Mucosa of descending colon (tissue), 3 donors: Measurements from ENCODE around the gene GSTA2. TPM values are rescaled to one million over a fixed set of nuclear protein-coding genes. Genes with fewer than 3 reads are reported as not detected.
"Not testable (repeated sequence)": the region's sequence is repeated elsewhere in the genome, so short reads cannot be mapped to it uniquely, and the experiment has no call there.

ENCODE experiments used
- ATAC-seq: fragments of 200-7000 bp; cut with Tn5 transposase; one replicate; pipeline ENCODE4 v1.9.1; 2020; ENCODE audit warnings: mild to moderate bottlenecking, moderate library complexity
- DNase-seq, 3 donors: peaks; one replicate each; pipeline ENCODE4 v3.0.0-alpha.2; 2020
- H3K36me3 ChIP-seq: fragments of 200-600 bp; one replicate; pipeline ENCODE4 v1.8.0; 2021; ENCODE audit warnings: low read depth, mild to moderate bottlenecking
- H3K4me1 ChIP-seq: fragments of 200-600 bp; one replicate; pipeline ENCODE4 v1.8.0; 2021; ENCODE audit warnings: low read depth, mild to moderate bottlenecking
- H3K4me3 ChIP-seq: fragments of 200-600 bp; one replicate; pipeline ENCODE4 v1.8.0; 2021; ENCODE audit warnings: mild to moderate bottlenecking
- H3K9me3 ChIP-seq: fragments of 200-600 bp; one replicate; pipeline ENCODE4 v1.8.0; 2021; ENCODE audit warnings: mild to moderate bottlenecking
- CTCF ChIP-seq: fragments of 200-600 bp; IDR thresholded peaks from one replicate; pipeline ENCODE4 v1.8.0; 2022; ENCODE audit warnings: antibody characterized with exemption, mild to moderate bottlenecking
- intact Hi-C, 2 donors: fragments of 100-400 bp; cut with DNase I in 1 of 2; cut with micrococcal nuclease in 1 of 2; formaldehyde crosslinking; loops; one replicate each; pipeline versions ENCODE4 v1.11.0 to v1.11.1; 2022; cut with DNase I, micrococcal nuclease
- total RNA-seq, 3 donors: library from RNA; stranded (reverse); fragmentation: NEBNext Ultra II Directional in 2 of 3; extraction: Animal tissue kit (Norgen Biotek cat#: 25700) in 2 of 3; gene quantifications; one replicate each; pipeline versions ENCODE4 v1.2.1 to v1.2.4, GENCODE V29; 2021 to 2023
- donor health status: DM: no; HTN: no; CAD: no; lungs with moderate emphysema.
- donor health status: DM: no; HTN: no; CAD: no.
- donor health status: DM: no; HTN: yes; CAD: no.

The GSTA2 gene
- total RNA-seq, 3 donors from 2014 or later: 0.27 to 0.29 TPM; not detected in 1

DNA sequence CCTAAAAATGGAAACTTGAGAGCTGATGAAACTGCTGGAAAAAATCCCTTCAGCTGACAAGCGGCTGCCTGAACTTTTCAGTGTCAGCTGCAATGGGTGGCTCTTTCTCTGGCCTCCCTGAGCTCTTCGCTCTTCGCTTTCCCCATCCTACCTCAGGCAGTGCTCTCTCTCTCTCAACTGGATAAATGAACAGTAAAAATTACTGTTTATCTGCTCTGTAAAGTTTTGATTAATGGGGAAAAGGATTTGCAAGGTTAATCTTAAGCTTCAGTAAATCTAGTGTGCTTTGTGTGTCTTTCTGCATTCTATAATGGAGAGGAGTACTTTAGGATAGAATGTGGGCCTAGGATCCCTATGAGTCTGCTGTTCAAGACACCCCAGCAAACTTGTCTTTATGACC lies 57.3 kb downstream of the GSTA2 start:
- intact Hi-C loops: no loop called here
- no peaks in the 10 kb centered on the region for H3K4me1 ChIP-seq
- no peak for ATAC-seq
- no peak for TF ChIP-seq CTCF
- DNase-seq: no peak
- no peaks in the 10 kb centered on the region for H3K9me3 ChIP-seq
- no peaks in the 10 kb centered on the region for H3K36me3 ChIP-seq
- H3K4me3 ChIP-seq: no peak overlapping the region

DNA sequence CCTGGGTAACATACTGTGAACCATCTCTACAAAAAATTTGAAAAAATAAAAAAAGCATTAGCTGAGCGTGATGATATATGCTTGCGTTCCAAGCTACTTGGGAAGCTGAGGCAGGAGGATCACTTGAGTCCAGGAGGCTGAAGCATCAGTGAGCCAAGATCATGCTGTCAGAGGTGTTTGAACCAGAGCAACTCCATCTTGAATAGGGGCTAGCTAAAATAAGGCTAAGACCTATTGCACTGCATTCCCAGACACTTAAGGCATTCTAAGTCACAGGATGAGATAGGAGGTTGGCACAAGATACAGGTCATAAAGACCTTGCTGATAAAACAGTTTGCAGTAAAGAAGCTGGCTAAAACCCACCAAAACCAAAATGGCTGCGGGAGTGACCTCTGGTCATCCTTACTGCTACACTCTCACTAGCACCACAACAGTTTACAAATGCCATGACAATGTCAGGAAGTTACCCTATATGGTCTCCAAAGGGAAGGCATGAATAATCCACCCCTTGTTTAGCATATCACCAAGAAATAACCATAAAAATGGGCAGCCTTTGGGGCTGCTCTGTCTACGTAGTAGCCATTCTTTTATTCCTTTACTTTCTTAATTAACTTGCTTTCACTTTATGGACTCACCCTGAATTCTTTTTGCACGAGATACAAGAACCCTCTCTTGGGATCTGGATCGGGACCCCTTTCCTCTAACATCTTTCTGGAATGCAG lies 58.3 kb downstream of the GSTA2 start:
- H3K4me3 ChIP-seq, H3K4me1 ChIP-seq, H3K9me3 ChIP-seq, DNase-seq, ATAC-seq, H3K36me3 ChIP-seq, intact Hi-C loops: not testable (repeated sequence)

DNA sequence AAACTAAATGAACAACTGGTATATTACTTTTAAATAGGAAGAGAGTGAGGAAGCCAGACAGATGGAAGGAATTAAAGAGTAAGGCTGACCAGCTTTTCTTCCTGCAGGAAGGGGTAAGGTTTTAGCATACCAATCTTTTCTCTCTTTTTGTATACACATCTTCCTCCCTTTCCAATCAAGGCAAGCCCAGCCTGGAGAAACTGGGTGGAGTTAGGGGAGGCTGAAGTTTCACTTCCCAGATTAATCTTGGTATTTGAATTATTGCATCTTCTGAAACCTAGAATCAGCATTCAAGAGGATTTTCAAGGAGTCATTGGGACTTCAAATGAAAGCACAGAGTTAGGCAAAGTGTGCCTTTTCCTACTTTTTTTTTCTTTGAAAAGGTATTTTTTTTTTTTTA lies 59.2 kb downstream of the GSTA2 start:
- no peak overlapping the region for H3K4me3 ChIP-seq
- DNase-seq (no peak), ATAC-seq (no peak)
- no peaks in the 10 kb centered on the region for H3K4me1 ChIP-seq
- no peak for TF ChIP-seq CTCF
- no peaks in the 10 kb centered on the region for H3K36me3 ChIP-seq
- intact Hi-C loops: no loop called here
- H3K9me3 ChIP-seq: no peaks in the 10 kb centered on the region

Other genes starting within 250 kb of the GSTA2 start
- gene TRAM2, start 186.4 kb downstream of the GSTA2 start, total RNA-seq: 10 to 100 TPM; 20.3 to 25.0 (median 24.1) TPM
- gene TMEM14A, start 92.4 kb downstream of the GSTA2 start, total RNA-seq: 10 to 100 TPM; 14.1 to 18.5 (median 17.7) TPM
- gene GSTA1, start 40.3 kb upstream of the GSTA2 start, total RNA-seq: 1 to 10 TPM in 2 of 3 donors, under 1 TPM in 1; 0.89 to 4.1 (median 1.1) TPM
- not detected for gene GSTA5, start 77.3 kb upstream of the GSTA2 start, total RNA-seq
- gene GSTA3, start 146.2 kb upstream of the GSTA2 start, total RNA-seq: not detected
- 10 to 100 TPM in 2 of 3 donors, 1 to 10 TPM in 1; 8.3 to 15.5 (median 14.7) TPM for gene GSTA4, start 231.8 kb upstream of the GSTA2 start, total RNA-seq